Liver (tissue), 3 donors: ENCODE data around the gene CYFIP2.

Experiments
- GABPA ChIP-seq, 2 donors: IDR thresholded peaks in 1 of 2; conservative IDR thresholded peaks in 1 of 2; 2 replicates each; pipeline ENCODE4 v1.6.1; 2016; ENCODE audit warnings: antibody characterized with exemption in 2 of 2, mild to moderate bottlenecking in 1 of 2, moderate library complexity in 1 of 2
- JUND ChIP-seq, 2 donors: IDR thresholded peaks; 2 replicates each; pipeline ENCODE4 v1.6.1; 2016; ENCODE audit warnings: antibody characterized with exemption in 2 of 2
- RAD21 ChIP-seq, 2 donors: IDR thresholded peaks; 2 replicates each; pipeline ENCODE4 v1.6.1; 2016; ENCODE audit warnings: antibody characterized with exemption in 2 of 2, mild to moderate bottlenecking in 2 of 2
- SP1 ChIP-seq: IDR thresholded peaks from 2 replicates; pipeline ENCODE4 v1.6.1; 2018; ENCODE audit warnings: antibody characterized with exemption, mild to moderate bottlenecking
- TAF1 ChIP-seq: conservative IDR thresholded peaks from 2 replicates; pipeline ENCODE4 v1.6.1; 2016; ENCODE audit warnings: antibody characterized with exemption, mild to moderate bottlenecking
- TF ChIP-seq, protein P1 (sequence below): fragments of 150-350 bp; IDR thresholded peaks from 2 replicates; pipeline ENCODE4 v1.5.1; 2017; ENCODE audit warnings: improper control_type of control experiment, low read depth, low read length; ENCODE audit not compliant: missing input control
- TF ChIP-seq, protein P2 (sequence below): IDR thresholded peaks from 2 replicates; pipeline ENCODE4 v1.6.1; 2016; ENCODE audit warnings: antibody characterized with exemption
- TF ChIP-seq, protein P3 (sequence below): IDR thresholded peaks from 2 replicates; pipeline ENCODE4 v1.6.1; 2016; ENCODE audit warnings: antibody characterized with exemption, mild to moderate bottlenecking
- TF ChIP-seq, protein P4 (sequence below): IDR thresholded peaks from 2 replicates; pipeline ENCODE4 v1.6.1; 2016; ENCODE audit warnings: antibody characterized with exemption
- donor health status: healthy.
- donor health status: healthy.

DNA sequence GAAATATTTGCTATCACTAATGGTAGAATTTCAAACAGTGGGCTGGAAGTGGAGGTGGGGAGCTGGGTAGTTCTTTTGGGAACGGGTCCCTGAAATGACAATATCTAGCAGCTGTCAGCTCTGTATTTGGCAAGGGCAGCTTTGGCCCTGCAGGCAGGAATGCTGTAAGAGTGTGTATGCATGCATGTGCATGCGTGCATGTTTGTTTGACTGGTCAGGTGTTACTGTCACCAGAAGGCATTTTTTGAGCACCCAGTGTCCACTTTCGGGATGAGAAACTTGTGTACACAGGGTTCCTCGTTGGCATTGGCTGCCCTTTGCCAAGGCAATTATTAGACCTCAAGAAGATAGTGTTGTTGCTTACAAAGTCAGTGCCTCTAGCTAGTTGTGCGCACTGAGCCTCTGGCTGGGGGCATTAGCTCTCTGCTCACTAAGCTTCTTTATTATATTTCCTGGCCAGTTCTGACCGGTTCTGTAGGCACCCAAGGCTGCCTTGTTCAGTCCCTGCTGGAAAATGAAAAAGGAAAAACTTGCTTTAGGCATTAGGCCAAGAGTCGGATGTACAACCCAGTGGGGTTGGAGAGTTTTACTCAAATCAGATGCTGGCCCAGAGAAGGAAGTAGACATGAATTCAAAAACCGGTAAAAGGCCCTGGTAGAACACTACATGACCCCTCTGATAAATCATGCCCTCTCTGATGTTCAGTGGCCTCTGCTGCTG, 2.0 kb downstream of the CYFIP2 start:
- TF ChIP-seq, protein P1, sequence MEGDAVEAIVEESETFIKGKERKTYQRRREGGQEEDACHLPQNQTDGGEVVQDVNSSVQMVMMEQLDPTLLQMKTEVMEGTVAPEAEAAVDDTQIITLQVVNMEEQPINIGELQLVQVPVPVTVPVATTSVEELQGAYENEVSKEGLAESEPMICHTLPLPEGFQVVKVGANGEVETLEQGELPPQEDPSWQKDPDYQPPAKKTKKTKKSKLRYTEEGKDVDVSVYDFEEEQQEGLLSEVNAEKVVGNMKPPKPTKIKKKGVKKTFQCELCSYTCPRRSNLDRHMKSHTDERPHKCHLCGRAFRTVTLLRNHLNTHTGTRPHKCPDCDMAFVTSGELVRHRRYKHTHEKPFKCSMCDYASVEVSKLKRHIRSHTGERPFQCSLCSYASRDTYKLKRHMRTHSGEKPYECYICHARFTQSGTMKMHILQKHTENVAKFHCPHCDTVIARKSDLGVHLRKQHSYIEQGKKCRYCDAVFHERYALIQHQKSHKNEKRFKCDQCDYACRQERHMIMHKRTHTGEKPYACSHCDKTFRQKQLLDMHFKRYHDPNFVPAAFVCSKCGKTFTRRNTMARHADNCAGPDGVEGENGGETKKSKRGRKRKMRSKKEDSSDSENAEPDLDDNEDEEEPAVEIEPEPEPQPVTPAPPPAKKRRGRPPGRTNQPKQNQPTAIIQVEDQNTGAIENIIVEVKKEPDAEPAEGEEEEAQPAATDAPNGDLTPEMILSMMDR: no peak
- TF ChIP-seq TAF1 (no peak), SP1 (no peak), GABPA (IDR thresholded peaks at IDR 0.05 in 1 of 2, conservative IDR thresholded peaks at IDR 0.05 in 1 of 2) (no peak), RAD21 (IDR thresholded peaks at IDR 0.05) (no peak), JUND (IDR thresholded peaks at IDR 0.05) (no peak)
- TF ChIP-seq, protein P2, sequence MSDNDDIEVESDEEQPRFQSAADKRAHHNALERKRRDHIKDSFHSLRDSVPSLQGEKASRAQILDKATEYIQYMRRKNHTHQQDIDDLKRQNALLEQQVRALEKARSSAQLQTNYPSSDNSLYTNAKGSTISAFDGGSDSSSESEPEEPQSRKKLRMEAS: no peak
- TF ChIP-seq, protein P3, sequence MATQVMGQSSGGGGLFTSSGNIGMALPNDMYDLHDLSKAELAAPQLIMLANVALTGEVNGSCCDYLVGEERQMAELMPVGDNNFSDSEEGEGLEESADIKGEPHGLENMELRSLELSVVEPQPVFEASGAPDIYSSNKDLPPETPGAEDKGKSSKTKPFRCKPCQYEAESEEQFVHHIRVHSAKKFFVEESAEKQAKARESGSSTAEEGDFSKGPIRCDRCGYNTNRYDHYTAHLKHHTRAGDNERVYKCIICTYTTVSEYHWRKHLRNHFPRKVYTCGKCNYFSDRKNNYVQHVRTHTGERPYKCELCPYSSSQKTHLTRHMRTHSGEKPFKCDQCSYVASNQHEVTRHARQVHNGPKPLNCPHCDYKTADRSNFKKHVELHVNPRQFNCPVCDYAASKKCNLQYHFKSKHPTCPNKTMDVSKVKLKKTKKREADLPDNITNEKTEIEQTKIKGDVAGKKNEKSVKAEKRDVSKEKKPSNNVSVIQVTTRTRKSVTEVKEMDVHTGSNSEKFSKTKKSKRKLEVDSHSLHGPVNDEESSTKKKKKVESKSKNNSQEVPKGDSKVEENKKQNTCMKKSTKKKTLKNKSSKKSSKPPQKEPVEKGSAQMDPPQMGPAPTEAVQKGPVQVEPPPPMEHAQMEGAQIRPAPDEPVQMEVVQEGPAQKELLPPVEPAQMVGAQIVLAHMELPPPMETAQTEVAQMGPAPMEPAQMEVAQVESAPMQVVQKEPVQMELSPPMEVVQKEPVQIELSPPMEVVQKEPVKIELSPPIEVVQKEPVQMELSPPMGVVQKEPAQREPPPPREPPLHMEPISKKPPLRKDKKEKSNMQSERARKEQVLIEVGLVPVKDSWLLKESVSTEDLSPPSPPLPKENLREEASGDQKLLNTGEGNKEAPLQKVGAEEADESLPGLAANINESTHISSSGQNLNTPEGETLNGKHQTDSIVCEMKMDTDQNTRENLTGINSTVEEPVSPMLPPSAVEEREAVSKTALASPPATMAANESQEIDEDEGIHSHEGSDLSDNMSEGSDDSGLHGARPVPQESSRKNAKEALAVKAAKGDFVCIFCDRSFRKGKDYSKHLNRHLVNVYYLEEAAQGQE: no peak
- TF ChIP-seq, protein P4, sequence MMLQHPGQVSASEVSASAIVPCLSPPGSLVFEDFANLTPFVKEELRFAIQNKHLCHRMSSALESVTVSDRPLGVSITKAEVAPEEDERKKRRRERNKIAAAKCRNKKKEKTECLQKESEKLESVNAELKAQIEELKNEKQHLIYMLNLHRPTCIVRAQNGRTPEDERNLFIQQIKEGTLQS: no peak
